Left lung (tissue), 10 donors: Measurements from ENCODE around the gene CRYGD. TPM values are rescaled to one million over a fixed set of nuclear protein-coding genes. Genes with fewer than 3 reads are reported as not detected.

Experiments
- ATAC-seq: fragments of 200-7000 bp; cut with Tn5 transposase; one replicate; pipeline ENCODE4 v1.9.1; 2020; ENCODE audit warnings: moderate library complexity
- DNase-seq, 4 donors: peaks; one replicate each; pipeline ENCODE4 v3.0.0-alpha.2; 2013 to 2020
- H3K27ac ChIP-seq, 2 donors: fragments of 200-600 bp; sonication (generic) in 1 of 2; one replicate each; pipeline versions ENCODE4 v1.5.0 to v1.8.0; 2020 to 2021
- H3K27me3 ChIP-seq, 2 donors: fragments of 200-600 bp; sonication (generic) in 1 of 2; one replicate each; pipeline versions ENCODE4 v1.5.0 to v1.8.0; 2020 to 2021
- H3K36me3 ChIP-seq, 2 donors: fragments of 200-600 bp; sonication (generic) in 1 of 2; one replicate each; pipeline versions ENCODE4 v1.5.0 to v1.8.0; 2020 to 2021
- H3K4me1 ChIP-seq, 2 donors: fragments of 200-600 bp; one replicate each; pipeline ENCODE4 v1.8.0; 2021
- H3K4me3 ChIP-seq, 2 donors: fragments of 200-600 bp; sonication (generic) in 1 of 2; one replicate each; pipeline versions ENCODE4 v1.5.0 to v1.8.0; 2020 to 2021; ENCODE audit warnings: mild to moderate bottlenecking in 1 of 2
- H3K9me3 ChIP-seq, 2 donors: fragments of 200-600 bp; sonication (generic) in 1 of 2; one replicate each; pipeline versions ENCODE4 v1.5.0 to v1.8.0; 2020 to 2021
- CTCF ChIP-seq, 2 donors: fragments of 200-600 bp; sonication (generic) in 1 of 2; IDR thresholded peaks; one replicate each; pipeline versions ENCODE4 v1.5.0 to v1.8.0; 2021; ENCODE audit warnings: antibody characterized with exemption in 2 of 2
- intact Hi-C, 2 donors: fragments of 100-400 bp; cut with DNase I; formaldehyde crosslinking; loops; one replicate each; pipeline versions ENCODE4 v1.11.2 to v1.14.2; 2022
- polyA plus RNA-seq, 6 donors: library from polyadenylated mRNA; unstranded; fragments of 120-200 nt; gene quantifications; one replicate each; pipeline ENCODE4 v1.2.1, GENCODE V29; 2013; ENCODE audit not compliant: insufficient read length in 6 of 6
- total RNA-seq, 2 donors: library from RNA; stranded (reverse); fragmentation: NEBNext Ultra II Directional; extraction: Animal tissue kit (Norgen Biotek cat#: 25700); gene quantifications; one replicate each; pipeline ENCODE4 v1.2.1, GENCODE V29; 2021
- donor health status: DM: no; HTN: yes; CAD: no.
- donor health status: DM: no; HTN: no; CAD: no.

Gene CRYGD
- total and polyA plus RNA-seq, 8 donors: 0.24 TPM; not detected in 7

- intact Hi-C loops: no loop called here
- no peak overlapping the region for H3K4me3 ChIP-seq
- H3K27me3 ChIP-seq: no peaks in the 10 kb centered on the region
- no peak for TF ChIP-seq CTCF (IDR thresholded peaks at IDR 0.05)
- DNase-seq (no peak), ATAC-seq (no peak)
- H3K27ac ChIP-seq: no peak overlapping the region
- no peaks in the 10 kb centered on the region for H3K36me3 ChIP-seq
- no peaks in the 10 kb centered on the region for H3K4me1 ChIP-seq
- no peaks in the 10 kb centered on the region for H3K9me3 ChIP-seq
Observed at GRCh38 chr2:208097313-208097712, 27.0 kb downstream of the CRYGD start.

- Histone ChIP-seq H3K4me3 (no peak overlapping the region), H3K9me3 (no peaks in the 10 kb centered on the region), H3K4me1 (no peaks in the 10 kb centered on the region), H3K36me3 (no peaks in the 10 kb centered on the region), H3K27ac (no peak overlapping the region), H3K27me3 (no peaks in the 10 kb centered on the region)
- DNase-seq (no peak), ATAC-seq (no peak)
- no peak for TF ChIP-seq CTCF (IDR thresholded peaks at IDR 0.05)
- intact Hi-C loops: no loop called here
Observed at GRCh38 chr2:208096080-208096479, 28.2 kb downstream of the CRYGD start.

GRCh38 chr2:208093128-208093527 lies 31.2 kb downstream of the CRYGD start:
- no peak for TF ChIP-seq CTCF (IDR thresholded peaks at IDR 0.05)

GRCh38 chr2:208092093-208092832 lies 32.1 kb downstream of the CRYGD start:
- no peak for DNase-seq
- no peaks in the 10 kb centered on the region for H3K27me3 ChIP-seq
- no peak for TF ChIP-seq CTCF (IDR thresholded peaks at IDR 0.05)
- ATAC-seq: no peak
- H3K4me3 ChIP-seq: no peak overlapping the region
- intact Hi-C loops: no loop called here
- no peak overlapping the region for H3K27ac ChIP-seq
- H3K9me3 ChIP-seq: no peaks in the 10 kb centered on the region
- no peaks in the 10 kb centered on the region for H3K36me3 ChIP-seq
- H3K4me1 ChIP-seq: no peaks in the 10 kb centered on the region

More at GRCh38 chr2:208093128-208093527, 31.2 kb downstream of the CRYGD start:
- no peak overlapping the region for H3K27ac ChIP-seq
- no peaks in the 10 kb centered on the region for H3K36me3 ChIP-seq
- no peaks in the 10 kb centered on the region for H3K27me3 ChIP-seq
- DNase-seq: no peak
- intact Hi-C loops: no loop called here
- H3K4me1 ChIP-seq: no peaks in the 10 kb centered on the region
- no peak for ATAC-seq
- no peak overlapping the region for H3K4me3 ChIP-seq
- H3K9me3 ChIP-seq: no peaks in the 10 kb centered on the region

- DNase-seq (no peak), ATAC-seq (no peak)
- no peak for TF ChIP-seq CTCF (IDR thresholded peaks at IDR 0.05)
- Histone ChIP-seq H3K36me3 (no peaks in the 10 kb centered on the region), H3K4me3 (no peak overlapping the region), H3K27me3 (no peaks in the 10 kb centered on the region), H3K4me1 (no peaks in the 10 kb centered on the region), H3K27ac (no peak overlapping the region), H3K9me3 (no peaks in the 10 kb centered on the region)
- intact Hi-C loops: no loop called here
Observed at GRCh38 chr2:208090420-208090819, 33.9 kb downstream of the CRYGD start.
